ENCODE data around the gene NAT10.
A peak's percentile ranks its signal among the peaks of the same experiment; 100 is the strongest.

NAT10 gene

DNA sequence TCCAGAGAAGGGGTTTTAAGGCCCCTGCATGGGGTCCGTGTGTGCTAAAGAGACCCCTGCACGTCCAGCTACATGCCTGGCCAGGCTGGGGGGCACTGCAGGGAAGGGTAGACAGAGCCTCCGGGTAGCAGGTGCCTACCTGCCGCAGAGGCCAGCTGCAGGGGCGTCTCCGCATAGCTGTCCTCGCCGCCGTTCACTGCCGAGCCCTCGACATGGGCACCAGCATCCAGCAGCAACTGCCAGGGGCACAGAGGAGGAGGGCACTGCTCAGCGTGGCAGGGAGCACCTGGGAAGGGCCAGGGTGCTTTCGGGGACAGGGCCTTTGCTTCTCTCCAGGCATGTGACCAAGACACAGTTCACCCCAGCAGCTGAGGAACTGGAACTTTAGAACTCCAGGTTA lies 59.7 kb downstream of the NAT10 start:
- DNase-seq (ENCODE audit: low read depth) = no peak

GRCh38 chr11:34165786-34166555 lies 60.5 kb downstream of the NAT10 start:
- TF ChIP-seq, protein P1, sequence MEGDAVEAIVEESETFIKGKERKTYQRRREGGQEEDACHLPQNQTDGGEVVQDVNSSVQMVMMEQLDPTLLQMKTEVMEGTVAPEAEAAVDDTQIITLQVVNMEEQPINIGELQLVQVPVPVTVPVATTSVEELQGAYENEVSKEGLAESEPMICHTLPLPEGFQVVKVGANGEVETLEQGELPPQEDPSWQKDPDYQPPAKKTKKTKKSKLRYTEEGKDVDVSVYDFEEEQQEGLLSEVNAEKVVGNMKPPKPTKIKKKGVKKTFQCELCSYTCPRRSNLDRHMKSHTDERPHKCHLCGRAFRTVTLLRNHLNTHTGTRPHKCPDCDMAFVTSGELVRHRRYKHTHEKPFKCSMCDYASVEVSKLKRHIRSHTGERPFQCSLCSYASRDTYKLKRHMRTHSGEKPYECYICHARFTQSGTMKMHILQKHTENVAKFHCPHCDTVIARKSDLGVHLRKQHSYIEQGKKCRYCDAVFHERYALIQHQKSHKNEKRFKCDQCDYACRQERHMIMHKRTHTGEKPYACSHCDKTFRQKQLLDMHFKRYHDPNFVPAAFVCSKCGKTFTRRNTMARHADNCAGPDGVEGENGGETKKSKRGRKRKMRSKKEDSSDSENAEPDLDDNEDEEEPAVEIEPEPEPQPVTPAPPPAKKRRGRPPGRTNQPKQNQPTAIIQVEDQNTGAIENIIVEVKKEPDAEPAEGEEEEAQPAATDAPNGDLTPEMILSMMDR (conservative IDR thresholded peaks at IDR 0.05; ENCODE audit: control insufficient read depth, insufficient read depth, low read depth, low read length) = no peak
- H3K4me3 ChIP-seq (ENCODE audit: control insufficient read depth, low read depth, low read length) = no peak overlapping the region
- peak; percentile 10 for DNase-seq (ENCODE audit: low read depth)

More for the DNA sequence above, 59.7 kb downstream of the NAT10 start:
- TF ChIP-seq, protein P1 (conservative IDR thresholded peaks at IDR 0.05; ENCODE audit: control insufficient read depth, insufficient read depth, low read depth, low read length) = no peak
- H3K4me3 ChIP-seq (ENCODE audit: control insufficient read depth, low read depth, low read length) = no peak overlapping the region

- TF ChIP-seq, protein P1 (conservative IDR thresholded peaks at IDR 0.05; ENCODE audit: control insufficient read depth, insufficient read depth, low read depth, low read length) = no peak
- no peak for DNase-seq (ENCODE audit: low read depth)
- no peak overlapping the region for H3K4me3 ChIP-seq (ENCODE audit: control insufficient read depth, low read depth, low read length)
Observed at GRCh38 chr11:34166806-34167740, 61.6 kb downstream of the NAT10 start.

- no peak for DNase-seq (ENCODE audit: low read depth)
- no peak overlapping the region for H3K4me3 ChIP-seq (ENCODE audit: control insufficient read depth, low read depth, low read length)
- TF ChIP-seq, protein P1 (conservative IDR thresholded peaks at IDR 0.05; ENCODE audit: control insufficient read depth, insufficient read depth, low read depth, low read length) = no peak
Observed at GRCh38 chr11:34167961-34168360, 62.5 kb downstream of the NAT10 start.

DNA sequence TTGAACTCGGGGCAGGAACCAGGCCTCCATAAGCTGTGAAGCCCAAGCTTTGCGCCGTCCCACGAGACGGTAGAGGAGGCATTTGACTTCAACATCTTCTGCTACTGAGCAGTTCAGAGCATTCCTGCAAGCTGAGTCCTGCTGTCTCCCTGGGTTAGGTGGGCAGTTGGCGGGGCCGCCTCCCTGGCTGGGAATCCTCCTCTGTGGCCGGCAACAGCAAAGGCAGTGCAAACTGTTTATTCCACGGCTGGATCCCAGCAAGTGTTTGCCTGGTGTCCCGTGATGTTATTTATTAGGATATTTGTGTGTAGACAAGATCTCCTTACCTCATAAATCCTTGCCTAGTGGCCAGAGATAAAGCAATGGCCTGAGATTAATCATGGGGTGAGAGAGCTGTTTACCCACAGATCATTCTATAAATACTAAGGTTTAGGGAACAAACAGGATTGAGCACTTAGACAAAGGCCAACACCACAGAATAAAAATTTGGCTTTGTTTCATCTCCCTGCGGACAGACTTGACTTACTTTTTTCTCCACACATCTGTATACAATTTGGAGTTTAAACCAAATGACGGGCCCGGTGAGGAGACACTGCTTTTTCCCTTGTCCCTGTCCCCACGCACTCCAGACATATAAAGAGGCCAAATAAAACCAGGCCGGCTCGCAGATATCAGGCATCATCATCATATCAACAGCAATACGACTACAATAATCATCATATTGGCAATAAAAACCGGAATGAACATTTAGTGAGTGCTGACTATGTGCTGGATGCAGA lies 63.4 kb downstream of the NAT10 start:
- peak; percentile 22 for DNase-seq (ENCODE audit: low read depth)
- TF ChIP-seq, protein P1 (conservative IDR thresholded peaks at IDR 0.05; ENCODE audit: control insufficient read depth, insufficient read depth, low read depth, low read length) = no peak
- H3K4me3 ChIP-seq (ENCODE audit: control insufficient read depth, low read depth, low read length) = no peak overlapping the region

- H3K4me3 ChIP-seq (ENCODE audit: control insufficient read depth, low read depth, low read length) = no peak overlapping the region
- DNase-seq (ENCODE audit: low read depth) = no peak
- TF ChIP-seq, protein P1 (conservative IDR thresholded peaks at IDR 0.05; ENCODE audit: control insufficient read depth, insufficient read depth, low read depth, low read length) = no peak
Observed at GRCh38 chr11:34169686-34170085, 64.3 kb downstream of the NAT10 start.

Measured in fibroblast of mammary gland (primary cell).